Pons (tissue), 1 donor: Measurements from ENCODE around the gene DSG3.

Experiments
- DNase-seq: peaks from one replicate; pipeline ENCODE4 v3.0.0-alpha.2; 2016; ENCODE audit warnings: low spot score

DSG3 gene

DNA sequence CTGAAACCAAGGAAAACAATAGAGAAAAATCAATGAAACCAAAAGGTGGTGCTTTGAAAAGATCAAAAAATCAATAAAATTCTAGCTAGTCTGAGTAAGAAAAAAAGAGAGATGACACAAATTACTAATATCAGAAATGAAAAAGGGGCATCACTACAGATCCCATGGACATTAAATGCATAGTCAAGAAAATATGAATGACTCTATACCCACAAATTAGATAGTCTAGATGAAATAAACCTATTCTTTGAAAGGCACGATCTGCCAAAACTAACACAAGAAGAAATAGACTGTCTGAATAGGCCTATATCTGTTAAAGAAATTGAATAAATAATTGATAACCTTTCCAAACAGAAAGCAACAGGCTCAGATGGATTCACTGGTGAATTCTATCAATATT, 15.2 kb upstream of the DSG3 start:
- no peak for DNase-seq

DNA sequence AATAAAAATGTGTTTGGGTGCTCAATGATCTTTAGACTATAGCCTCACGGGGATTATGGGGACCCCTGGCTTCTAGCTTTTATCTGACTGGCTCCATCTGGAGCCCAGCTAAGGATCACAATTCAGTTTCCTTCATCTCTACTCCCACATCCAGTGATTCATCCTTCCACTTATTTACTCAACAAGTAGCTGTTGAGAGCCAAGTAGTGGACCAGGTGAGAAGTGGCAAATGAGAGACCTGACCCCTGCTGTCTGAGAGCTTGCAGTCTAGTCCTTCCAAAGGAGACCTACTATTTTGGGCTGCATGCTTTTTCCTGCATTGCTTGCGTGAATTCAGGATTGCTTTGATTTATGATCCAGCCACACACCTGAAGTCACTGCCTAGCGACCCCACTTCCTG, 10.7 kb upstream of the DSG3 start:
- no peak for DNase-seq

DNA sequence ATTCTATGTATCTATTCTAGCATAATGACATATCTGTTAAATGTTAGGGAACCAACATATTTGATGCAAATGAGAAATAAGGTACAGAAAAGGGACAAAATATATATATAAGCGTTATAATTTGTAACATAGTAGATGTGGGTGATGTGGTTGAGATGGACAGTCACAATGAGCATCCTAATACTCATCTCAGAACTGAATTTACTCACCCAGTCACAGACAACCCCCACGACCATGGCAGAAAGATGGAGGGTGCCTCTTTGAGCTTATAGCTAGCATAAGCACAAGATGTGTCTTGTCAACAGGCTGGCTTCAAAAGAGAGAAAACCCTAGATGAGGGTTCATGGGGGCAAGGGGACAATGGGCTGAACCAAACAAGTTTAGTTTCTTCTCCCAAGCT, 9.1 kb upstream of the DSG3 start:
- DNase-seq, result no peak

DNA sequence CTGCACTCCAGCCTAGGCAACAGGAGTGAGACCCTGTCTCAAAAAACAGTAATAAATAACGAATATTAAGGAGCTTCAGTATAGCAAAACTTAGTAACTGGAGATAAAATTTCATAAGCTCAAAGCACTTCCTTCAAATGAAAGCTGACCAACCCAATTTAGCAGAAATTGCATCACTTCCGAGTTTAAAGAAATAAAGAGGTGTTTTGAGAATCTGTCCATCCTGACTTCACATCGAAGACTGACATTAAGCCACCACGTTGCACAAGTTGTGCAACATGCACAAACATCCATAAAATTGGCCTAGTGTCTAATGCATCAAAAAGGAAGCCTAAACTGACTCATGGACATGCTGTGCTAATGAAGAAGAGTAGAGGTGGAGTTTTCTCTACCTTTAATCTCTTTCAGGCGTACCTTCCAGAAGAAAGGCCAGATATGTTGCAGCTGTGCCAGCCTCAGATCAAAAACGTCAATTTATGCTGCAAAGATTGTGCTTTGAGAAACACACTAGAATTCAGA, 7.7 kb upstream of the DSG3 start:
- DNase-seq, result no peak

DNA sequence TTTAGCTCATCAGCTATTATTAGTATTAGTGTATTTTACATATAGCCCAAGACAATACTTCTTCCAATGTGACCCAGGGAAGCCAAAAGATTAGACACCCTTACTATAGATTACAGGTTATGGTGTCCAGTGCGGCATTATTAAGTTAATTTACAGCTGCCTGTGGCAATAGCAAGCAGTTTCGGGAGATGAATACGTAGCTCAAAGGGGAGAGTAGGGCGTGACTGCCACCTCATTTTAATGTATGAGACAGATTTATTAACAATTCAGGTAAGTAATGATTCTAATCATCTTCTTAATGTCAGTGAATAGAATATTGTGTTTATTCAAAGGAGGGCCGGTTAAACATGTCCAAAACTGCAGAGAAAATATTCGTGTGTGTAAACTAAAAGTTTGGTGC, 6.8 kb upstream of the DSG3 start:
- no peak for DNase-seq

DNA sequence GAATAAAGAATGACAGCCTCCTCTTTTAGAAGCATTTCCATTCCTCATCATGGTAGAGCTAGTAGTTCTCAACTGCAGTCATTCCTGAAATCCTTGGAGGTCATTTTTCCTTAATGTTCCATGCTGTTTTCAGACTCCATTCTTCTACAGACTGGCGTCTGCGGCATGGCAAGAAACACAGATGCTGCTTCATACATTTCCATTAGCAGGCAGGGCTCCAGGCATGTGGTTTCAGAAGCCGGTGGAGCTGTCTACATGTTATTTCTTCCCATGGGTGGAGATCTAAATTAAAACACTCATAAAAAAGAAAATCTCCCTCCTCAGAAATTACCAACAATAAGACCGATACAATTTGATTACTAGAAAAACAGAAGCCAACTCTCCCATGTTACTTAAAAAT, 6.0 kb upstream of the DSG3 start:
- DNase-seq, result no peak

DNA sequence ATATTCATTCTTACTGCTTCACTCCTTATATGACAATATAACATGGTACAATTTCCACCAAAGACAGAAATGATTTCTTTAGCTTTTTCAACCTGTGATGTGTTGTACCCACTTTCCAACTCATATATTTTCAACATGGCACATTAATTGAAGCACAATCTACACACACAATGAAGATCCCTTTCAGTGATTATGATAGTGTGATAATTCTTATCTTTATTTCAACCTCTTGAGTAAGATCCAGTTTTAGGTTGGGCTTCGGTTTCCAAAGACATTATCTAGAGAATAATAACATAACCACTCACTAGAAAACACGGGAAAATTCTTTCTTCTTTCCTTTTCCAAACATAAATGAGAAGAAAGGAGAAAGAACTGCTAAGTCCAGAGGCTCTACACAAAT, 3.4 kb upstream of the DSG3 start:
- no peak for DNase-seq

DNA sequence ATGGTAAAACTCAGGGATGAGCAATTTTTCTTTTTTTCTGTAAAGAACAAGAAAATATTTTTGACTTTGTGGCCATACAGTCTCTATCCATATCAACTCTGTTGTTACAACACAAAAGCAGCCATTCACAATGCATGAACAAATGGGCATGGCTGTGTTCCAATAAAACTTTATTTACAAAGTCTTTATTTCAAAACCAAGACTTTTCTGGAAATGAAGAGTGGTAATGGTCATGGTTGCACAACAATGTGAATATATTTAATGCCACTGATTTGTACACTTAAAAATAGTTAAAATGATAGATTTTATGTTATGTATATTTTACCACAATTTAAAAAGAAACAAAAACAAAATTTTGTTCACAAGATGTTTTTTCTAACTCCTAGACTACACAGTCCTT, 1.6 kb upstream of the DSG3 start:
- no peak for DNase-seq

DNA sequence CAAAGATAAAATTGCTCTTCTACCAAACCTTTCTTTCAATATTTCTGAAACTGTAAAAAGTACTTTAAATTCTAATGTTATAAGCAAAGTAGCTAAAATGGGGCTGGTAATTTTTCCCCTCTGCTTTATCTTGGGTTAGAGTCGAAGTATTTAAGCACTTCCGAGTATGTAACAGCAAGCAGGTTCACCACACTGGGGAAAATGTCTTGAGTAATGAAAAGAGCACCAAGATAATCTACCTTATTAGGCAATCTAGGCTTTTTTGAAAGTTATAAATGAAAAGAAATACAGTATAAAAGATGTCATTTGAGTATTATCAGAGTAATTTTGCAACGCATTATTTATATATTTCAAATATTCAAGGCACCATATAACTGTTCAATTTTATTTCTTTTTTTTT, 687 bp upstream of the DSG3 start:
- DNase-seq, result no peak

DNA sequence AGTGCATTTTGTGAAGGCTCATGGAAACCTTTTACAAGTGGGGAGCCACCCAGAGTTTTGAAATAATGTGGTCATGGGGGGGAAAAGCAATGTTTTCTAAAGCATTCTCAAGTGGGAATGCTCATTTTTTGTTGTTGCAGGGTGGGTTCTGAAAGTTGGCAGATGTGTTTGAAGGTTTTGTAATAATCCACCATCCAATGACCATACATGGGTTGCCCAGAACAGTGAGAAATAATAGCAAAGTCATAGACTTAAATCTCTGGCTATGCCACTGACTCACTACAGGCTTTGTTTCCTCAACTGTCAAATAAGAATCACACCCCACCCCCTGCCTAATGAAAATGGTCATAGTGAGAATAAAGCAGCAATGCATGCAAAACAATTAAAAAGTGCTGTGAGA, 2.9 kb downstream of the DSG3 start:
- no peak for DNase-seq

DNA sequence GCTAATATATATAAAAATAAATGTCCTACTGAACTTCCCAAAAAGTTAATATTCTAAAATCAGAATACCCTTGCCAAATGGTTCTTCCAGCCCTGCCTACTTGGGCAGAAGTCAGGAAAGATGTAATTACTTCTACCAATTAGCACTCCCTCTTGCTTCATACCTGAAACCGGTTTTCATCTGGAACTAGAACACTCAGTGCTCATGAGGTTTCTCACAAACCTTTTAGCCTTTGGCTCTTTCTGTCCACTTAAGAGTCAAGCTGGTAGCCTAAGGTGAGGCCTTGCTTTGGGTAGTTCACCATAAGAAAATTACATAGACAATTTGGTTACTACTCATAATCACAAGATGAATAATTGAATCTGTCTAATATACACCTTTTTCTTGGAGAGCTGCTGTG, 4.1 kb downstream of the DSG3 start:
- DNase-seq, result no peak

DNA sequence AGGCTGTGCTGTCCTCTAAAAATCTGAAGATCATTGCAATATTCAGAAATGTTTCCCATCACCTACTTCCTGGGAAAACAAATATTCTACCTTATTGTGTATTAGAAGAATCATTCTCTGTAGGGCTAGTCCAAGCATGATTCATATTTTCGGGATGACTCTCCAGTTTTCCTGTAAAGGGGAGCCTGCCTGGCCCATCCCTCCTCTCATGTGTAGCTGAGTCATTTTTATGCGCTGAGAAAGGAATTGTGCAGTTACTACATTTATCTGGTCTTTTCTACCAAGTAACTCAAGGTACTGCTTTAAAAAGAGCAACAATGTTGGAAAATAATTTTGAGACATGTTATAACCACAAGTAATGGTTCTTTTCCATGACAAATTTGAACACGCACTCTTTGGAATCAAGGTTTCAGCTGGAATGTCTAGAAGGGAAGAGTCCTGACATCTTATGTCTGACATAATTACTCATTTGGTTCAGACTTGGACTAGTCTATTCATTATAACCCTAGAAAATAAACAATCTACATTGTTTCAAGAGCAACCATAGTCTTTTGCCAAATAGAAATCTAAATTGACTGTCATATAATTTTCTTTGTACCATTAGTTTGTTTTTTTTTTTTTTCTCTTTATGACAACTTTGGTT, 6.6 kb downstream of the DSG3 start:
- no peak for DNase-seq

DNA sequence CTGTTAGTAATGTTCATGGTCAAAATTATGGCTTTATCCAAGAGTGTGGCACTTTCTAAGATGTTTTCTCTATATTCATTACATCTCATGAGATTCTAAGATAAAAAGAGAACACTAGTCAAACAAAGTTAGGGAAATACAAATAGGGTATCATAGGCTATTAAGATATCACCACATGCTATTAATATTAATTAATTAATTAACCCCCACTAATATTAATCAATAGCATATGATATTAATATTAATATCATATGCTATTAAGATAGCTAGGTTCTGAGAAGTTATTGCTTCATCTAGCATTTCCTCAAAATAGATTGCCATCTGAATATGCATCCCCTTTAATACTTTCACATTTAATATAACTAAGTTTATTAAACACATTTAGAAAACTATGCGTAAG, 22.1 kb downstream of the DSG3 start:
- DNase-seq, result no peak

DNA sequence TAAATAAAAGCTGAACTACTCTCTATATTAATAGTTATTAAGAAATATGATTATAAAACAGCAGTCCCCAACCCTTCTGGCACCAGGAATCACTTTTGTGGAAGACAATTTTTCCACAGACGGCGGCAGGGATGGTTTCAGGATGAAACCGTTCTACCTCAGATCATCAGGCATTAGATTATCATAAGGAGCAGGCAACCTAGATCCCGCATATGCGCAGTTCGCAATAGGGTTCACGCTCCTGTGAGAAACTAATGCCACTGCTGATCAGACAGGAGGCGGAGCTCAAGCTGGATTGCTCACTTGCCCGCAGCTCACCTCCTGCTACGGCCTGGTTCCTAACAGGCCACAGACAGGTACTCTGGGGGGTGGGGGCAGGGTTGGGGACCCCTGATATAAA, 31.1 kb downstream of the DSG3 start:
- DNase-seq, result no peak

DNA sequence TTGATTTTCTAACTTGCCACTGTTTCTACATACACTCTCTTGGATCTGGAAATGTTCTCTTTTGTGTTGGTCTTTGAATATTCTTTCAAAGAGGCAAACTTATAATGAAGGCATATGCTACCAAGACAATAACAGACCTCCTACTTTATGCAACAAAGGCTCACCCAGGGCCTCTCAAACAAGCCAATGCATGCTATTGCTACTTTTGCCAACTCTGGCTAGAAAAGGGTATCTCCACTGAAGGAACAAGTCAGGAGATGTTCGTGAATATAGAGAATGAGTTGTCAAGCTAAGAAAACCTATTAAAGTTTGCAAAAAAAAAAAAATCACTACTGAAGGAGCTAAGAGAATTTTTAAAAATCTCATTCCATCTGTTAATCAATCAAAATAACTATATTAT, 34.5 kb downstream of the DSG3 start:
- no peak for DNase-seq

DNA sequence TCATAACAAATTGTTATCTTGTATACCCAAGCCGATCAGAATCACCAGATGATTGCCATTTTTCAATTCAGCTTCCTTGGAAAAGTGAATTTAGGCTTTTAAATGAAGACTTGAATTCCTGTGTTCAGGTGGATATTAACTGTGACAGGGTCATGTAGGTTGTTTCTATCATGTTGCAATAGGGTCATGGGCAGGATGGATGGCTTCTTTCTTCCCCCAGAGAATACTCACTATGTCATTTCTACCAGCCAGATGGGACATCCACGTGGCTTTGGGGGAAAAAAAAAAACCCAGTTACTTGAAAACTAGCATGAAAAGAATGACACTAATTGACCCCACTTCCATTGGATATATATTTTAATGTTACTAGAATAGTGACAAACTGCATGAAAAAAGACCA, 35.9 kb downstream of the DSG3 start:
- no peak for DNase-seq

DNA sequence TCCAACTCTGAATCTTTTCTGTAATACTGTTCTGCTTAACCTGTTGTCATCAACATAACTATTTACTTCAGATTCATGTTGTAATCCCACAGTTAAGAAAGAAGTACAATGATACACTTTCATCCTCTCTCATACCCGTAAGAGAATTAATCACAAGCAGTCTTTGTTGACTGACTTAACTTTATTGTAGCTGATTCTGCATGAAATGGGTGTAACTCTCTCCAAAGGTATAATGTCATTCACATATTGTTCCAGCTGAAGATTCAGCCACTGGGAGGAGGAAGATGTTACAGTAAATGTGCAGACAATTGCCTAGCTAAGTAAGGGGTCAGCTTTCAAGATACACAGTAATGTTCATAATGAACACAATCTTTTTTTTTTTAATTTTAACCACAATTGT, 36.9 kb downstream of the DSG3 start:
- DNase-seq, result no peak

DNA sequence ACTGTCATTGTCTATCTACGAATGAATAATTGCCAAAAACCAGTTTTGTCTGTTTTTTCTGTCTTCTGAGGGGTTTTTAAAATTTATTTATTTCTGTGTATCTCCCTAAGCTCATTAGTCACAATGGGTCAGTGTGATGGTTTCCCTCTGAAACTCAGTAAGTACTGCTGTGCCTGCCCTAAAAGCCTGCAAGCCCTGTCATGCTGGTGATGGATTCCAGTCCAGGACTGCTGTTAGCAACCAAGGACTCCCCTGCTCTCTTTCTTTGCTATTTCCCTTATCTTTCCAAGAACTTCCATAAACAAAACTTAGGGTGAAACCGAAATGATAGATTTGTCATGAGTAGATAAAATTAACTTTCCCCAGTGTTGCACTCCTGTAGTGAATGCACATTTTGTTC, 38.6 kb downstream of the DSG3 start:
- no peak for DNase-seq

DNA sequence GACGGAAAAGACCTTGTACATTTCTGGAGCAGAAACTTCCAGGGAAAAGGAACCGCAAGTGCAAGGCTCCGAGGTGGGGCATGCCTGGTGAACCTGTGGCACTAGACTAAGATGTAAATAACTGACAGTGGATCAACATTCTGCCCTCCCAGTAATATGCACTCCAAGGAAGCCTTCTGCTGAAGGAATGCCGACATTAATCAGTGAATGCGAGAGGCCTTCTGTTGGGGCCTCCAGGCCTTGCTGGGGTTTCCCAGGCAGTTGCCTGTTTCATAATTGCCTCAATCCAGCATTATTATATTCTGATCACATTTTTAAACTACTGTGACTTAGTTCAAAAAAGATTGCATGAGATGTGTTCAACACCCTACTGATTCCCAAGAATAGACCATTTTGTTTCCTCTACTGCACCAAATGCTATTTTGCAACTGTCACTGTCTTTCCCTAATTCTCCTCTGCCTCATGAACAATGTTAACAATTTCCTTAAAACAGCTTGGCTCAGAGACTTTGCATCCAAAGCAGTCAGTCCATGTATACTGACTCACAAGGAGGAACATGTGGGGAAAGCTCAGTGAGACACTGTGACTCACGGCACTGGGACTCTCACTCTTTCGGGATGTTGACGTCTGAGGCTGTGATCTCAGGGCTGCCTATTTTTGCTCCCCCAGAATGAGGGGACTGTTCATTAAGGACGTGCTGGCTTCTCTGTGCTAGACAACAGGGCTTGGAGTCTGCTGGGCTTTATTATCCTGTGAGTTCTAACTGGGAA, 39.9 kb downstream of the DSG3 start:
- no peak for DNase-seq

DNA sequence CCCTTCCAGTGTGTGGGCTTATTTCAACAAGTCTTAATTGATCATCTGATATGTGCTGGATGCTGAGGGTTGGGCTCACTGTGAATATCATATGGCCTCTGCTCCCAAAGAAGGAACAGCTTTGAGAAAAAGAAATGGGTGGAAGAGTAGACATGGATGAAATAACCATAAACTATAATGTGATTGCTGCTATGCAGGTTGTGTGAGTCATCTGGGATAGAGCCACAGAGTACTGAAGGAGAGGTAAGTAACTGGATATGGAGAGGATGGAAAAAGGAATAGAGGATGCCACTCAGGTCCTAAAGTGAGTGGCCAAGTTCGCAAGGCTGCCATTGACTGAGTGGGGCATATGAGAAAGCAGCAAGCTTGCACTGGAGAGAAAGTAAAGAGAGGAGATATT, 41.8 kb downstream of the DSG3 start:
- DNase-seq, result no peak

DNA sequence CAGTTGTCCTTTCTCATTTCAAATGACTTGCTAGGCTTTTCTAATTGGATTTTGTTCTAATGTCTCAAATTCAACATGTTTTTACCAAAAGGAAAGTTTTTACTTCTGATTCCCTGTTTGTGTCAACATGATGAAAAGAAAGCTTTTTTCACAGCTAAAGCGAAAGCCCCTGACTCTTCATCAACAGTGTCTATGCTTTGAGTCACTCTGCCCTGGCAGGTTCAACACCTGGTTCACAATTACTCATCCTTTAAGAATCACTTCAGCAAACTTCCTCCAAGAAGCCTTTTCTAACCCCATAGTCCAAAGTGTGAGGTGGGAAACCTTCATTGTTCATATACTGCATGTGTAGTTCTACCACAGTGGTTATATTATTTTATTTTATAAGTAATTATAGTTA, 42.8 kb downstream of the DSG3 start:
- DNase-seq, result no peak

DNA sequence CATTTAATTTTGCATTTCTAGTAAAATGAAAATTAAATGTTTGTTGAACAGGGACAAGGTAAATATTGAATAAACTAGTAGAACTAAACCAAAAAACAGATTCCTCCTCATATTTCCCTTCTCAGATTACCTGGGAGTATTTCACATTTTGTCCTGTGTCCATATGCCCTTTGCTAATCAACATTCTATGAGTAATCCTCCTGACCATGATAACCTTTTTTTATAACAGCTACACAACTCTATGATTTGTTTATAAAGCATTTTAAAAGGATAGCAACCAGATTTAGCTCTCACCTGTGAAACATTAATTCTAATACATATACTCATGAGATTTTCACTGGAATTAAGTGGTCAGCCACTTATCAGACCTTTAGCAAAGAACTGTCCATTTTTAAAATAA, 43.3 kb downstream of the DSG3 start:
- DNase-seq, result no peak

DNA sequence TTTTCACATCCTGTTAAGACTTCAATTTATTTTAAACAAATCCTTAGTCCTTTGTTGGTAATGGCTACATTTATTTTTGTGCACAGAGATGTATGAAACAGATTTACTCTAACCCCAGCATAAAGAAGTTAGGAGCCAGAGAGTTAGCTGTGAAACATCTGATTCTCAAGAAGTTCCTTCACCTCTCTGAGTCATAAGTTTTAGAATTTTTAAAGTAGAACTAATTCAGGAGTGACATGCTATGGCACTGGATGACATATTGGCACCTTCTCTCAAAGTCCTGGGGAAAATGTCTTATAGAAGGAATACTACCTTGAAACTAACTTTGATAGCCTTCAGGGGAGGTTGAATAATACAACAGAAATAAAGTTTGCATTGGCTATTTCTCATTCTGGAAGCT, 44.0 kb downstream of the DSG3 start:
- no peak for DNase-seq

DNA sequence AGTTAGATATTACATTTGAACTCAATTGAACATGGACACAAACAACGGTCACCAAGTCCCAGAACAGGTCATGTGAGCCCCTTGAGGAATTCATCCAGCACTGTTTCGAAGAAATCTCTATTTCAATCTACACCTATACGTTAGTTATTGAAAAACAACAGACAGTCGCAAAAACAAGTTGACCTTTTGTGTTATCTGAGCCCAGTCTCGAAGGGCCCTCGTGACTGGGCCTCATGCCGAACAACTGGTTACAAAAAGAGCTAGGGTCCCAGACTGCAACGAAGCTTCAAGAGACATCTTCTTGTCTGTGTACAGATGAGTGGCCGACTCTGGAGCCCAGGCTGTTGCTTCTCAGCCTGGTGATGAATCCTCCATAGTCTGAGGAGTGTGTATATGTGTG, 45.1 kb downstream of the DSG3 start:
- no peak for DNase-seq
